Skeletal muscle satellite cell (primary cell): ENCODE measurements around the gene MECP2.
"Not testable (repeated sequence)": the region's sequence is repeated elsewhere in the genome, so short reads cannot be mapped to it uniquely, and the experiment has no call there.

ENCODE experiments used
- H3K27me3 ChIP-seq: 2 replicates; pipeline ENCODE4 v1.7.0; 2013; ENCODE audit warnings: low read length; ENCODE audit not compliant: control insufficient read depth, insufficient read depth
- H3K36me3 ChIP-seq: 2 replicates; pipeline ENCODE4 v1.7.0; 2013; ENCODE audit warnings: mild to moderate bottlenecking, control low read depth, low read length; ENCODE audit not compliant: insufficient read depth
- H3K4me1 ChIP-seq: 2 replicates; pipeline ENCODE4 v1.7.0; 2013; ENCODE audit warnings: low read length; ENCODE audit not compliant: control insufficient read depth, insufficient read depth
- H3K4me2 ChIP-seq: 2 replicates; pipeline ENCODE4 v1.7.0; 2013; ENCODE audit warnings: mild to moderate bottlenecking, low read length
- H3K4me3 ChIP-seq: 2 replicates; pipeline ENCODE4 v1.7.0; 2013; ENCODE audit warnings: low read length
- H3K9ac ChIP-seq: 2 replicates; pipeline ENCODE4 v1.7.0; 2013; ENCODE audit warnings: mild to moderate bottlenecking, low read depth, low read length, moderate library complexity
- H3K9me3 ChIP-seq: replicated peaks from 2 replicates; pipeline ENCODE4 v1.7.0; 2013; ENCODE audit warnings: mild to moderate bottlenecking, control low read depth, low read length

Gene MECP2

DNA sequence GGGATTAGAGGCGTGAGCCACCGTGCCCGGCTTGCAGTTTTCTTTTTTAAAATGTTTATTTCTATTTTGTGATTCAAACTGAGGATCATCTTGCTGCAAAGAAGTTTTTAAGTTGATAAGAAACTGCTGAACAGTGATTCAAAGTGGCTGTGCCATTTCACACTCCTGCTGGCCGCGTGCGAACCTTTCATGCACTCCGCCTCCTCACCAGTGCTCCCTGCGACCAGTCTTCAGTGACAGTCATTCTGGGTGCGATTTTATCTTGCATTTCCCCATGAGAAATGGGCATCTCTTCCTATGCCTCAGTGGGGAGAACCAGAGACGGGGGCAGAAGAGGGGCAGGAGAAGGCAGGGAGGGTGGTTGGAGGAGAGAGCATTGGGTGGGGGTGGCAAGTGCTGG is 103.5 kb downstream of the MECP2 start:
- H3K9ac ChIP-seq, result no peak overlapping the region
- no peaks in the 10 kb centered on the region for H3K27me3 ChIP-seq

DNA sequence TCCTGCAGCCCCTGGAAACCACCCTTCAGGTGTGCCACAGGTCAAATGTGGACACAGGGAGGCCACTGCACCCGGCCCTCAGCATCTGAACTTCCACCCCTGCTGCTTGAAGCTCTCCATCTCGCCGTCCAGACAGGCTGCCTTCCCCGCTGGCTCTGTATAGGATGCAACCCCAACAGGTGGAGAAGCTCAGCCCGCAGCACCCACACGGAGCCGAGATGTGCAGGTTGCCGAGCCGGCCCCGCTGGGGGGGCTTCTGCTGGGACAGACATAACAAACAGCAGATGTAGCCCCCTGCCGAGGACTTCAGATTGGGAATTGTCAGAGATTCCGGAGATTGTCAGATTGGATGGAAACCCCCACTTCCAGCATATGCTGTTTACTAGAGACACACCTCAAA is 104.4 kb downstream of the MECP2 start:
- H3K36me3 ChIP-seq, result no peaks in the 10 kb centered on the region
- no peaks in the 10 kb centered on the region for H3K4me1 ChIP-seq
- H3K9me3 ChIP-seq, result no peaks in the 10 kb centered on the region
- H3K4me3 ChIP-seq, result no peak overlapping the region
- no peak overlapping the region for H3K4me2 ChIP-seq
- no peaks in the 10 kb centered on the region for H3K27me3 ChIP-seq
- no peak overlapping the region for H3K9ac ChIP-seq

More for the DNA sequence above, 103.5 kb downstream of the MECP2 start:
- Histone ChIP-seq H3K4me2 (no peak overlapping the region), H3K9me3 (no peaks in the 10 kb centered on the region), H3K4me3 (no peak overlapping the region), H3K4me1 (no peaks in the 10 kb centered on the region), H3K36me3 (no peaks in the 10 kb centered on the region)

DNA sequence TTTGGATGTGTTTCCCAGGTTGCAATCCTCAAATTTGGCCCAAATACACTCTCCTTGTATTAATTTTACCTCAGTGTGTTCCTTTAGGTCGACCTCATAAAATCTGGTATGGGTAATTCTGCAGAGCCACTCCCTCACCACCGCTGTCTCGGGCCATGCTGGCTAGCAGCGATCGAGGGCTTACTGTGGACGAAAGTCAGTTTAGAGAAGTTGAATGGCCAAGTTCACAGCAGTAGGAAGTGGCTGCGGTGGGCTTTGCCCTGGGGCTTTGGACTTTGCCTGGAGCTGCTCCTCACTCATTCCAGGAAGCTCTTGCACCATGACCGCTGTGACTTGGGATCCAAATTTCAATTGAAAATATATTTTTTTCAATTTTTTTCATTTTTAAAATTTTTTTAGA is 105.3 kb downstream of the MECP2 start:
- H3K4me1 ChIP-seq, result no peaks in the 10 kb centered on the region

DNA sequence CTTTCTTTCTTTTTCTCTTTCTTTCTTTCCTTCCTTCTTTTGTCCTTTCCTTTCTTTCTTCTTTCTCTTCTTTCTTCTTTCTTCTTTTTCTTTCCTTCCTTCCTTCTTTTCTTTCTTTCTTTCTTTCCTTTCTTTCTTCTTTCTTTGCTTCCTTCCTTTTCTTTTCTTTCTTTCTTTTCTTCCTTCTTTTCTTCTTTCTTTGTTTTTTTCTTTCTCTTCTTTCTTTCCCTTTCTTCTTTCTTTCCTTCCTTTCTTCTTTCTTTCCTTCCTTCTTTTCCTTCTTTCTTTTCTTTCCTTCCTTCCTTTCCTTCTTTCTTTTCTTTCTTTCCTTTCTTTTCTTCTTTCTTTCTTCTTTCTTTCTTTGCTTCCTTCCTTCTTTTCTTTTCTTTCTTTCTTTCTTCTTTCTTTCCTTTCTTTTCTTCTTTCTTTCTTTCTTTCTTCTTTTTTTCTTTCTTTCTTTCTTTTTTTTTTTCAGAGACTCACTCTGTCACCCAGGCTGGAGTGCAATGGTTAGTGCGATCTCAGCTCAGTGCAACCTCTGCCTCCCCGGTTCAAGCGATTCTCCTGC is 106.4 kb downstream of the MECP2 start:
- H3K27me3 ChIP-seq, result no peaks in the 10 kb centered on the region
- H3K4me3 ChIP-seq, result no peak overlapping the region
- H3K9ac ChIP-seq, result no peak overlapping the region
- no peak overlapping the region for H3K4me2 ChIP-seq
- H3K36me3 ChIP-seq, result no peaks in the 10 kb centered on the region
- no peaks in the 10 kb centered on the region for H3K9me3 ChIP-seq
- no peaks in the 10 kb centered on the region for H3K4me1 ChIP-seq

More for the DNA sequence above, 105.3 kb downstream of the MECP2 start:
- H3K9ac ChIP-seq, result no peak overlapping the region
- no peaks in the 10 kb centered on the region for H3K36me3 ChIP-seq
- no peaks in the 10 kb centered on the region for H3K9me3 ChIP-seq
- H3K4me2 ChIP-seq, result no peak overlapping the region
- no peaks in the 10 kb centered on the region for H3K27me3 ChIP-seq
- H3K4me3 ChIP-seq, result no peak overlapping the region

DNA sequence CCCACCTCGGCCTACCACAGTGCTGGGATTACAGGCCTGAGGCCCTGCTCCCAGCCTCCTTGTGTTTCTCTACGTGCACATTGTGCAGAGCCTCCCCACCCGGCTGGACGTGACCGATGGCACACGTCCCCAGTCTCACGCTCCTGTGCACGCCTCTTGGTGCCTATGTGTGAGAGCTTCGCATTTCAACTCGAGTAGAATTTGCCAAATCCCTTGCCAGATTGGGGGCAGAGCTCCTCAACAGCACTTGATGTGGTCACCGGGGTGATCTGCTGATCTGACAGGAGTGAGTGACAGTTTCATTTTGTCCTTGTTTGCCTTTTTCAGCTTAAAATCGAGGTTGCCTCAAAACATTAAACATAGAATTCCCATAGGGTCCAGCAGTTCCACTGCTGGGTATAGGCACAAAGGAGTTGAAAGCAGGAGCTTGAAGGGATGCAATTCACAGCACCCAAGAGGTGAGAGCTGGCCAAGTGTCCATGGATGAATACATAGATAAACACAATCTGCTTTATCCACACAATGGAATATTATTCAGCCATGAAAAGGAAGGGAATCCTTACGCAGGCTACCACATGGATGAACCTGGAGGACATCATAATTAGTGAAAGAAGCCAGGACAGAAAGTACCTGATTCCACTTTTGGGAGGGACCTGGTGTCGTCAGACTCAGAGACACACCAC is 107.4 kb downstream of the MECP2 start:
- H3K4me1 ChIP-seq, result peaks cover 6% of the 10 kb centered on the region

DNA sequence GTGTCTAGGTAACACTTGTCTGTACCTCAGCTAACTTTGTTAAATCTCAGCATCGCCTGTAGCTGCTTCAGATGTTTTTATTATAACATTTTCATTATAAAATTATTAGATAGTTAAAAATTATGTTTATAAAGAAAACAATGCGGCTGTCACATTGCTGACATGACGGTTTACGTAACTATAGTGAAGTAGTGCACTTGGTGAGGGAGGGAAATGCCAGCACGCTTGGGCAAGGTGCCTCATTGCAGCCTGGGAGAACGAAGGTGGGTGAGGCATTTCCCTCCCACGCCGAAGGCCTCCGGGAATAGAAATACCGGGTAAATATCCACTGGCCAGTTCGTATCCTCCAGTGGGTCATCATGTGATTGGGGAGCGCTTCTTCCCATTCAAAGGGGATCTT is 109.0 kb downstream of the MECP2 start:
- H3K4me2 ChIP-seq, result no peak overlapping the region
- H3K27me3 ChIP-seq, result no peaks in the 10 kb centered on the region
- H3K9ac ChIP-seq, result no peak overlapping the region
- peaks cover 12% of the 10 kb centered on the region for H3K4me1 ChIP-seq
- no peaks in the 10 kb centered on the region for H3K36me3 ChIP-seq
- H3K4me3 ChIP-seq, result no peak overlapping the region
- no peaks in the 10 kb centered on the region for H3K9me3 ChIP-seq

More for the DNA sequence above, 107.4 kb downstream of the MECP2 start:
- no peaks in the 10 kb centered on the region for H3K9me3 ChIP-seq
- no peak overlapping the region for H3K9ac ChIP-seq
- H3K36me3 ChIP-seq, result no peaks in the 10 kb centered on the region
- H3K4me3 ChIP-seq, result no peak overlapping the region
- no peaks in the 10 kb centered on the region for H3K27me3 ChIP-seq
- no peak overlapping the region for H3K4me2 ChIP-seq

DNA sequence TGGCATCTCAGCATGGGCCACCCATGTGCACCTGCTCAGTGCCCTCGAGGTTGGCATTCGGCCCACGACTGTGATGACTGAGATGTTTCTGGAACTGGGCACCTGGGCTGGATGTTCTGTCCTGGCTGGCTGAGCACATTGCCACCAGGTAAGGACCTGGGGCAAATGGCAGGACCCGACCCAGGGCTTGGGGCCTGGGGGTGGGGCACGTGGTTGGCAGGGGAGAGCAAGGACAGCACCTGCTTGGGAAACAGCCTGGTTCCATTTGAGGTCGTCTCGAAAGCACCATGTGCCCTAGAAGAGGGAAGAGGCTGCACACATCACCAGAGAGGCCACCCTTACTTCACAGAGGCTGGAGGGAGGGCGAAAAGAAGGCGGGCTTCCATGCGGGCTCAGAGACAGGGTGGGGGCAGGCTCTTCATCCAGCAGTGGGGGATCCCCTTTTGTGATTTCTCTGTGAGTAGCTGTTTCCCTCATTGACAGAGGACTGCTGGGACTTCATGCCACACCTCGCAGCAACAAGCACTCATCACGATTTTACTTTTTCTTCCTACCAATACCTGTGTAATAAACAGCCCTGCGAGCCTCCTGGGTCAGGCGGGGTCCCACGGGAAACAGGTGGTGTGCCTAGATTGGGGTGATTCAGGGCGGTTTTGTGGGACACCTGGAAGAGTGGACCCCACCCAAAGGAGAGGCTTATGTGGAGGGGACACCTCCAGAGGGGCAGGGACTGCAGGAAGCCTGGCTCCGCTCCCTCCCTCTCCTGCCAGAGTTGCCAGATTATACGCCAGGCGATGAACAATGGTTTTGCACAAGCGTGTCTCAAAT is 113.0 kb downstream of the MECP2 start:
- H3K4me3 ChIP-seq, result no peak overlapping the region
- peak overlapping the region; percentile 69 for H3K9ac ChIP-seq
- no peaks in the 10 kb centered on the region for H3K27me3 ChIP-seq
- peaks cover 3% of the 10 kb centered on the region for H3K36me3 ChIP-seq
- no peak overlapping the region for H3K4me2 ChIP-seq
- peaks cover 12% of the 10 kb centered on the region for H3K4me1 ChIP-seq
- H3K9me3 ChIP-seq, result no peaks in the 10 kb centered on the region

DNA sequence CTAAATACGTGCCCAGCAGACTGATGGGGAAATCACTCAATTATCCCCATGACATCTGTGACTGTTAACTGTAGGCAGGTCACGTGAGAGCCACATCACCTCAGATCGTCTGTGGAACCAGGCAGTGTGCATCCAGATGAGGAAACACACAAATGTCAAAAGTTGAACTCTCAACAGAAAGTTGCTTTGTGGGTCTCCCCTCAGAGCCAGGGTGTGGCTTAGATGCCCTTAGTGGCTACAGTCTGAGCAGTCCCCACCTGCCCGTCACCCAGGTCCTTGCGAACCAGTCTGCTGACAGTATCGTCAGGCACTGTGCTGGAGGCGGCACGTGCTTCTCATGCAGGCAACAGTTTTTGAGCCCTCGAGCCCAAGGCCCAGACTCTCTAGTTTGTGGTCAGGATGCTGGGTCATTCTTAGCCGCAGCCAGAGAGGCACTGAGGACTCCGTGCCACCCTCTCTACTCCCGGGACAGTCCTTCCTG is 114.2 kb downstream of the MECP2 start:
- H3K9me3 ChIP-seq, result no peaks in the 10 kb centered on the region
- peaks cover 3% of the 10 kb centered on the region for H3K36me3 ChIP-seq
- H3K9ac ChIP-seq, result no peak overlapping the region
- peaks cover 12% of the 10 kb centered on the region for H3K4me1 ChIP-seq
- no peak overlapping the region for H3K4me2 ChIP-seq
- H3K27me3 ChIP-seq, result no peaks in the 10 kb centered on the region
- no peak overlapping the region for H3K4me3 ChIP-seq

DNA sequence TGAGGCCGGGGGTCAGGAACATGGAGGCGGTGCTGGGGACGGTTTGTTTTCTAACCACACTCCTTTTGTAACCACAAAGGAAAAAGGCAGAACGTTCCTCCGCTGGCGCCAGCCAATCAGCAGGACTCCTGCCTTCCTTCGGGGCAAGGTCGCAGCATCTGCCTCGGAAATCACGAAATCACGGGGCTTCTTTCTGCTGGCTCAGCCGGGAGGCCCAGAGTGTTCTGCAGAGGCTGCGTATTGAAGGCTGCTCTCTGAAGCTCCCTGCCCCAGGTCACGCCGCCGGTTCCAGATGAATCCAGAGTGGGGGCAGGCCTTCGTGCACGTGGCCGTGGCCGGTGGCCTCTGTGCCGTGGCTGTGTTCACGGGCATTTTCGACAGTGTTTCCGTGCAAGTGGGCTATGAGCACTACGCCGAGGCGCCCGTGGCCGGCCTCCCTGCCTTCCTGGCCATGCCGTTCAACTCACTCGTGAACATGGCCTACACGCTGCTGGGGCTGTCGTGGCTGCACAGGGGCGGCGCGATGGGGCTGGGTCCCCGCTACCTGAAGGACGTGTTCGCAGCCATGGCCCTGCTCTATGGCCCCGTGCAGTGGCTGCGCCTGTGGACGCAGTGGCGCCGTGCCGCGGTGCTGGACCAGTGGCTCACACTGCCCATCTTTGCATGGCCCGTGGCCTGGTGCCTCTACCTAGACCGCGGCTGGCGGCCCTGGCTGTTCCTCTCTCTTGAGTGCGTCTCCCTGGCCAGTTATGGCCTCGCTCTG is 115.6 kb downstream of the MECP2 start:
- Histone ChIP-seq H3K36me3 (peaks cover 3% of the 10 kb centered on the region), H3K27me3 (no peaks in the 10 kb centered on the region), H3K4me2 (no peak overlapping the region), H3K4me1 (peaks cover 12% of the 10 kb centered on the region), H3K9me3 (no peaks in the 10 kb centered on the region), H3K4me3 (no peak overlapping the region), H3K9ac (no peak overlapping the region)

DNA sequence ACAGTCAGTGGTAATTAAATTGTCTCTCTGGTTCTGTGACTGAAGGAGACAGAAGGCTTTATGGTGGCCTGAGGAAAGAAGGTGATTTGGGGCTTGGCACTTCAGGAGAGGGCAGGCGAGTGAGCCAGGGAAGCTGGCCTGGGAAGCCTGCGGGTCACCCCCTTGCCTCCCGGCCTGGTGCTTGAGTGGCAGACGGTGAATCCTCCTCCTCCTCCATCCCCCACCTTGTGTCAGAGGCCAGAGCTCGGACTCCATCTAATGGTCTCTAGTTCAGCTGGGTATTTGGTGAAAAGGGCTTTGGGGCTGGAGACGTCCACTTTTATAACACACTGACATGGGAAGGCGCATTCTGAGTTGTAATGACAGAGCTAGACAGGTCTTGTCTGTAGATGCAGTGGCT is 116.3 kb downstream of the MECP2 start:
- peaks cover 3% of the 10 kb centered on the region for H3K36me3 ChIP-seq
- no peaks in the 10 kb centered on the region for H3K27me3 ChIP-seq
- H3K4me3 ChIP-seq, result no peak overlapping the region
- no peak overlapping the region for H3K9ac ChIP-seq
- H3K4me1 ChIP-seq, result peaks cover 12% of the 10 kb centered on the region
- H3K9me3 ChIP-seq, result no peaks in the 10 kb centered on the region
- no peak overlapping the region for H3K4me2 ChIP-seq

DNA sequence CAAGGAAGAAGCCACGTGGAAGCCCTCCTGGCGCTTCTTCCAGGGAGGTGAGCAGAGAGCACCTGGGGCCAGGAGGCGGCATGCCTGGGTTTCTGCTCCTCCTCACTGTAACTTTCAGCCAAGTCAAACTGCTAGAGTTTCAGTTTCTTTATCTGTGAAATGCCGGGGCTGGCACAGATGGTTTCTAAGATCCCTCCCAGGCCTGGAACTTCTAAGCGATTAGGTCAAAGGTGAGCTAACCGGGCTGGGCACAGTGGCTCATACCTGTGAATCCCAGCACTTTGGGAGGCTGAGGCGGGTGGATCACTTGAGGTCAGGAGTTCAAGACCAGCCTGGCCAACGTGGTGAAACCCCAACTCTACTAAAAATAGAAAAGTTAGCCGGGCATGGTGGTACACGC is 117.1 kb downstream of the MECP2 start:
- not testable (repeated sequence) for H3K4me1 ChIP-seq, H3K9ac ChIP-seq, H3K36me3 ChIP-seq, H3K4me3 ChIP-seq, H3K9me3 ChIP-seq, H3K27me3 ChIP-seq, H3K4me2 ChIP-seq
